GM21529 (cell line): Measurements from ENCODE around the gene OXA1L.
"Not testable (repeated sequence)": the region's sequence is repeated elsewhere in the genome, so short reads cannot be mapped to it uniquely, and the experiment has no call there.

Experiments used
- ATAC-seq: cut with Tn5 transposase; IDR thresholded peaks from one replicate; pipeline ENCODE4 v1.9.1; 2021; ENCODE audit not compliant: unreplicated experiment

Gene OXA1L

DNA sequence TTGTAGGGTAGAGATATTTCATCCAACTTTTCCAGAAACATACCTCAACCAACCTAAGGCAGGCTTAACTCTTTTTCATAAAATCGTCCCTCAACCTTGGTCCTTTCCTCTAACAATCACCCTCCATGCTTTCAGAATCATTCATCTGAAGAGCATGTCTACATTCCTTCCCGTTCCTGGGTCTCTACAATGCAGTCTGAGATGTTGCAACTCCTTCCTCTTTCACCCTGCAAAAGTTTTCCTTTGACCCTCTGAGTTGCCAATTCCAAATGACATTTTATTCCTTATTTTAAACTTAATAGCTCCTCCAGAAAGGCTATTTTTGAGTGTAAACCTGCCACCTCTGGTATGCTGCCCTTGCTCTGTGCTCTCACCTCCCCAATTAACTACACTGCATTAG is 32.0 kb downstream of the OXA1L start:
- no peak for ATAC-seq

DNA sequence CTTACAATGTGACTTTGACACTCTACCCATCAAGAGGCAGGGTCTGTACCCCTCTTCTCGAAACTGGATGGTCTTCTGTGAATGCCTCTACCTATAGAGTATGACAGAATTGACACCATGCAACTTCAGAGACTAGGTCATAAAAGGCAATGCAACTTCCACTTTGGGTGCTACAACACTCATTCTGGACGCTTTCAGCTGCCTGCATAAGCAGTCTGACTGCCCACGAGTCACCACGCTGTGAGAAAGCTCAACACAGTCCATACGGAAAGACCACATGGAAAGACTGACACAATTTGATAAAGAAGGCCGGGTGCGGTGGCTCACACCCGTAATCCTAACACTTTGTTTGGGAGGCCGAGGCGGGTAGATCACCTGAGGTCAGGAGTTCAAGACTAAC is 33.9 kb downstream of the OXA1L start:
- no peak for ATAC-seq

DNA sequence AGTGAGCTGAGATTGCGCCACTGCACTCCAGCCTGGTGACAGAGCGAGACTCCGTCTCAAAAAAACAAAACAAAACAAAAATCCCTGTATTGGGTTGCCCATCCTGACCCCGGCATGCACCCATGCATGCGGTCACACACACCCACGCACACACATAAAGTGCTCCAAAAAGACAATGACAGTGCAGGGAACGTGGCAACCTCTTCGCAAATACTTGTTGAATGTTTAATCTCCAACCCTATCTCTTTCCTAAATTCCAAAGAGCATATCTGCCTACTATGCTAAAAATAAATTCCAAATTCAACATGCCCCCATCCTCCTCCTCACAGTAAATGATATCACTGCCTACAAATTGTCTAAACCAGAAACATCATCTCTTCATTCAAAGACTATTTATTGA is 35.2 kb downstream of the OXA1L start:
- ATAC-seq, result no peak

DNA sequence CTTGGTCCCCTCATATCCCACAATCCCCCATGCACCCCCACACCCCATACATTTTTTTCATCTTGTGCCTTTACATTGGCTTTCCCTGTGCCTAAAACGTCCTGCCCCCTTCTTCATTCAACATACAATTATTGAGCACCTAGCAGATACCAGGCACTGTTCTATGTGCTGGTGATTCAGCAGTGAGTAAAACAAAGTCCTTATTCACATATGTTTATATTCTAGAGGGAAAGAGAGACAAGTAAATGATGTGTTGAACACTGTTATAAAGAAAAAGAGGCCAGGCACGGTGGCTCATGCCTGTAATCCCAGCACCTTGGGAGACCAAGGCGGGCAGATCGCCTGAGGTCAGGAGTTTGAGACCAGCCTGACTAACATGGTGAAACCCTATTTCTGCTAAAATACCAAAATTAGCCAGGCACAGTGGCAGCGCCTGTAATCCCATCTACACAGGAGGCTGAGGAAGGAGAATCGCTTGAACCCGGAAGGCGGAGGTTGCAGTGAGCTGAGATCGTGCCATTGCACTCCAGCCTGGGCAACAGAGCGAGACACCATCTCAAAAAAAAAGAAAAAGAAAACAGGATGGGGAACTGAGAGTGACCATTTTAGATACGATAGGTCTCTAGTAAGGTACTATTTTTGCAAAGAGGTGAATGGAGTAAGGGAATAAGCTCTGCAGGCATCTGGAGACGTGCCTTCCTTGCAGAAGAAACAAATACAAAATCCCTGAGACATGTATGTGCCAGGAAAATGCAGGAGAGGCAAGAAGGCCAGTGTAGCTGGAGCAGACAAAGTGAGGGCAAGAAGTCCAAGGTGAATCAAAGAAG is 36.6 kb downstream of the OXA1L start:
- peak; percentile 67 for ATAC-seq

DNA sequence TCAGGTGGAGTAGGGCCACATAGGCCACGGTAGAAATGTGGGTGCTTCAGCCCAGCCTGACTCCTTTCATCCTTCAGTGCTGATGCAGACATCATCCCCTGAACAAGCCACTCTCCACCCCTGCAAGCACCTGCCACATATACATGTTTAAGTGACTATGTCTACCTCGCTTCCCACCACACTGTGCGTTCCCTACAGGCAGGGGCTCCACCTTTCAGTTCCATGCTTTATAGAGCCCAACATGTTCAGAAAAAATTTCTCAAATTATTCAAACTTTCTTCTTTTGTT is 37.1 kb downstream of the OXA1L start:
- ATAC-seq, result peak; percentile 42

DNA sequence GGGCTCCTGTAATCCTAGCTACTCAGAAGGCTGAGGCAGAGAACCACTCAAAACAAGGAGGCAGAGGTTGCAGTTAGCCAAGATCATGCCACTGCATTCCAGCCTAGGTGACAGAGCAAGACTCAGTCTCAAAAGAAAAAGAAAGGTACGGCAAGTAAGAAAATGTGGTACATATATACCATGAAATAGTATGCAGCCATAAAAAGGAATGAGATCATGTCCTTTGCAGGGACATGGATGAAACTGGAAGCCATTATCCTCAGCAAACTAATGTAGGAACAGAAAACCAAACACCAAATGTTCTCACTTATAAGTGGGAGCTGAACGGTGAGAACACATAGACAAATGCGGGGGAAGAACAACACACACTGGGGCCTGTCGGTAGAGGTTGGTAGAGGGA is 38.7 kb downstream of the OXA1L start:
- ATAC-seq, result not testable (repeated sequence)

DNA sequence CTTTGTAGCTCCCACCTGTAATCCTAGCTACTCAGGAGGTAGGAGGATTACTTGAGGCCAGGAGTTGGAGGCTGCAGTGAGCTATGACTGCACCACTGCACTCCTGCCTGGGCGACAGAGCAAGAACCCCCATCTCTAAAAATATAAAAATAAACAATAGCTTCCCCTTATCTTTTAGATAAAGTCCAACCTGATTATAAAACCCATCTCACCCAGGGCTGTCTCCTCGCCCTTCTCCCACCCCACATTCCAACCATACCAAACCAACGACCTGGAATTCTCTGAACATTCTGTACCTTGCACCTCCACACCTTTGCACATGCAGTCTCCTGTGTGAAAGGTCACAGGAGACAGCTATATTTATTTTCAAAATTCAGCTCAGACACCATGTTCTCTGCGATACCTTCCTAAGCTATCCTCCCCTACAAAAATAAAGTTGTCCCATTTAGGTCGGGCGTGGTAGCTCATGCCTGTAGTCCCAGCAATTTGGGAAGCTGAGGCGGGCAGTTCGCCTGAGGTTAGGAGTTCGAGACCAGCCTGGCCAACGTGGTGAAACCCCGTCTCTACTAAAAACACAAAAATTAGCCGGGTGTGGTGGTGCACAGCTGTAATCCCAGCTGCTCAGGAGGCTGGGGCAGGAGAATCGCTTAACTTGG is 41.1 kb downstream of the OXA1L start:
- no peak for ATAC-seq

DNA sequence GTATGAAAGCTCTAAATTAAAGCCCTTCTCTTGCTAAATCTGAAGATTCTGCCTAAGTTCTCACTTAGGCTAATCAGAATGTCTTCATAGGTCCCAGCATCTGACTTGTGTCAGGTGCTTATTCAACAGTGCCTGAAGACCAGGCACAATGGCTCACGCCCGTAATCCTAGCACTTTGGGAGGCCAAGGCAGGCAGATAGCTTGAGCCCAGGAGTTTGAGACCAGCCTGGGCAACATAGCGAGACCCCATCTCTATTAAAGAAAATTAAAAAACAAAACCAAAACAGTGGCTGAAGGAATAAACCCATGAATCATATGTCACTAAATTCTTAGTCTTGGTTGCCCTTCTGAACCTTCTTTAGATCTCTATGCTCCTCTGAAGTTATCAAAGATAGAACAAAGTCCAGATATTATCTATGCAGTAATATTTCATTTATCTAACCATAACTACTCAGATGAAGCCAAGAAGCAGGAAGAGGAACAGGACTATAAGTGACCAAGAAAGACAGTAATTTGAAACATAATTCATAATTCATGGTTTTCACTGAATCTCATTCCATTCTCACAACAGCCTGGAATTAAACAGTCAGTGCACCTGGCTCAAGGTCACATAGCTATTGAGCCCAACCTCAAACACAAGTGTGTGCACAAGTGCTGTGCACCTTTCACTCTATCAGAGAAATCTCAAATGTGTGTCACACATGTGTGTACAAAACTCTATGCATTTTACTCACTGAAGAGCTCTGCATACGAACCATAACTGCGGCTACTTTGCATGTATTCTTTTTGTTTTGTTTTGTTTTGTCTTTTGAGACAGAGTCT is 42.1 kb downstream of the OXA1L start:
- ATAC-seq, result no peak

DNA sequence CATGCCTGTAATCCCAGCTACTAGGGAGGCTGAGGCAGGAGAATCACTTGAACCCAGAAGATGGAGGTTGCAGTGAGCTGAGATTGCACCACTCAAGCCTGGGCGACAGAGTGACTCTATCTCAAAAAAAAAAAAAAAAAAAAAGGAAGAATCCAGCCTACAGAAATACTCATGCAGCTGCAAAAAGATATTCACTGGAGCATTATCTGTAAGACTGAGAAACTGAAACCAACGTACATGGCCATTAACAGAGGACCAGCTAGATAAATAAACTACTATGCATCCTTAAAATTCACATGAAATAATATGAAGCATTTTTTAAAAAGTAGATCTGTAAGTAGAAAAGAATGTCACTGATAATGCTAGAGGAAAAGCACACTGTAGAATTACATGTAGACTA is 45.2 kb downstream of the OXA1L start:
- ATAC-seq, result no peak

DNA sequence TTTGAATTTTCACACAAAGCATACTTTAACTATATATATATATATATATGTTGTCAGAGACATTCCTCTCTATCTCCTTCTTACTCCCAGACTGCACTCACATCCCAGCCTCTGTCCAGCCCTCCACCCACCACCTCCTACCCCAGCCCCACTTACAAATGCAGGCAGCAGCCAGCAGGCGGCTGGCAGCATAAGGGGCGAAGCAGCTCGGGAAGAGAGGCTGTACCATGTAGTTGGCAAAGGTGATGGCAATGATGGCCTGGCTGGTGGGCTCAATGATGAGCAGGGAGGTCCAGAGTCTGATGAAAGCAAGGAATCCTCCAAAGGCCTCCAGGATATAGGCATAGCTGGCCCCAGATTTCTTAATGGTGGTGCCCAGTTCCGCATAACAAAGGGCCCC is 46.3 kb downstream of the OXA1L start:
- ATAC-seq, result no peak

DNA sequence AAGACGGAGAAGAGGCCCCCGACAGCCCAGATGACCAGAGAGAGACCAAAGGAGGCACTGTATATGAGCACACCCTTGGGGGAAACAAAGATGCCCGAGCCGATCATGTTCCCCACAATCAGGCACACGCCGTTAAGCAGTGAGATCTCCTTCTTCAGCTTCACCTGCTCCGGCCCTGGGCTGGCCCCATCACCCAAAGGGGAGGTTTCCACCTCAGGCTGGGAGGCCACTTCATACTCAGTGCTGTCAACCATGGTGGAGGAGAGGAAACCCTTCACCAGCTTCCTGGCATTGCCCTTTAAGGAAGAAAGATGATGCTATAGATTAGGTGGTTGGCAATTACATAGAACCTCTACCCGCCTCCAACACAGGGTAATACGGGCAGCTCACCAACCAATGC is 46.7 kb downstream of the OXA1L start:
- no peak for ATAC-seq

DNA sequence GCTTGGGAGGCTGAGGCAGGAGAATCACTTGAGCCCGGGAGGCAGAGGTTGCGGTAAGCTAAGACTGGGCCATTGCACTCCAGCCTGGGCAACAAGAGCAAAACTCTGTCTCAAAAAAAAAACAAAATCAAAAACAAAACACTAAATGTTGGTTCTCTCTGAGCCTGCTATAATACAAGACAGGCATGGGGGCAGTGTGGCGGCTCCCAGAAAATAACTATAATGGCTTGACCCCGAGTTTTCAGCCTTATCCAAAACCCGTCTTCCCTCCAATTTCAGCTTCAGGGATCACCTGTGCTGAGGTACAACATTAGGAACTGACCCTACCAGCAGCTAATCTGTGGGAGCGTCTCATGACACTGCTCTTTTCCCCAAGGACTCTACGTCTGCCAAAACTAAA is 47.9 kb downstream of the OXA1L start:
- no peak for ATAC-seq

DNA sequence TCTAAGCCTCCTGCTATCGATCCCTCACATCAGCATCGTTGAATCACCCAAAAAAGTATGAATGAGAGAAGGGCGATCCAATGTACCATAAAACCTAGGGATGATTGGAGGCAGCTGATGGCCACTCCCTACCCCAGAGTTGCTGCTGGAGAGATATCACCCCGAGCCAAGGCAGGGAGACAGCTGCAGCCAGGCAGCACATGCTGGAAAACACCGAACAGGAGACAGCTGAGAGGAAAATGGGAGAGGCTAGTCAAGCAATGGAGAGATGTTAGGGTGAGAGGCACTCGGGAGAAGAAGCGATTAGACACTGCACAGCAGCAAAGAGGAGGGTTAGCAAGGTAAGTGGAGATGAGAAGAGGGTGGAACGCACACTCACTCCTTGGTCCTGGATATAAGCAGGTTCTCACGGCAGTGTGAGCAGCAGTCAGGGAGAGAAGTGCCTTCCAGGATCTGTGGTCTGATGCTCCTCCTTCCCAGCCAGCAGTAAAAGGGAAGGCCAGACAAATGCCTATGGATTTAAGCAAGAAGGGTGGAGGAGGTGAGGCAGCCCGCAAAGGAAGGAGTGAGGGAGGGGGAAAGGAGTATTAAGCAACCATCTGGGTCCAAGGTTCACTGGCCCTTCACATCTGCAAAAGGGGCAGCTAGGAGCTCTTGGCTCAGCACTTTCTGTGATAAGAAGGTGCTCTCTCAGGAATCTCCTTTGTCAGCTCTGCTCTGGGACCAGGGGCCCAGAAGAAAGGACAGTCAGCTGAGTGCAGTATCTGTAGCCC is 48.6 kb downstream of the OXA1L start, which contains the start of gene SLC7A7:
SLC7A7 (minus strand) TSS at position 495 of the 773 bp plus-strand sequence. CDS start 2,037 bp downstream, outside the sequence.
- ATAC-seq, result no peak

DNA sequence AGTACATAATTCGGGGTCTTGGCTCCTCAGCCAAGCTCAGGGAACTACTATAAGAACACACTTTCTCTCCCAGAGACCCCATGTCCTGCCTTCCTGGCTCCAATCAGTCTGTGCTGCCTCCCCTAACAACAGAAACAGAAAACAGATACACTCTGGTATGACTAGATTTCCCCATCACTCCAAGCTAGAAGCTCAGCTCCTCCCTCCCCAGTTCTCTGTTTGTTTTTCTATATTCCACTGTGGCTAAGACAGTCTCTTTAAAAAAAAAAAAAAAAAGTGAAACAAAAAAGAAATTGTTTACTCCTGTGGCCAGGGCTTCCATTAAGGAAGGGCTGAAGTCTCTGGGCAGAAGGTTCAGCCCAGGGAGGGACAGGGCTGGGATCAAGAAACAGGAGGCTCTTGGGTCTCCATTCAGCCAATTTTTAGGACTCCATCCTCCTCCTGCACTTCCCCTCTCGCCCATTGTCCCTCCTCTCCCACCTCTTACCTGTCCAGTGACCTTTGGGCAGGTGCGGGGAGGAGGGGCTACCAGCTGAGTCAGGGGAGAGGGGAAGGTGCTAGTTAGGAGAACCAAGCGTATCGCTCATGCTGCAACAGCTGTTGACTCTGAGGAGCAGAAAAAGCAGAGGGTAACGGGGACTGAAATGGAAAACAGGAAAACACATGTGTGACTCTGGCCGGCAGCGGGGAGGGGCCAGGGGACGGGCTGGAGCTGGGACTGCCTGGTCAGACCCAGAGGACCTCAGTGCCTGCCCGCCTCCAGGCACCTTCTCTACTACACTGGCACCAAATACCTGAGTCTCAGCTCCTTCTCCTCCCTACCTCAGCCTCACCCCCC is 52.9 kb downstream of the OXA1L start:
- ATAC-seq, result peak; percentile 54

DNA sequence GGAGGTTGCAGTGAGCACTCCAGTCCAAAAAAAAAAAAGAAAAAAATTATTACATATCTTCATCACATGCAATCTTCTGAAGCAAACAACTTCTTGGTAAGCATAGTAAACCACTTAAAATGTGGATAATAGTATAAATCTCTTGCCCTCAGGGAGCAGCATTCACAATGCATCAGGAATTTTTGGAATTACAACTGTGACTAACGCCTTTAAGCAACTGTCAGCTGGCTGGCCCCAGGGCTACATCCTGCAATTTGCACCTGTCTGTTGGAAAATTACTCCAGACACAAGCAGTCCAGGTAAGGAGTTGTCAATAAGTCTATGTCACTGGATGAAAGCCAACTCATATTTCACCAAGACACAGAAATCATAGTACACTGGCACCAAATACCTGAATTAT is 54.2 kb downstream of the OXA1L start:
- ATAC-seq, result no peak

DNA sequence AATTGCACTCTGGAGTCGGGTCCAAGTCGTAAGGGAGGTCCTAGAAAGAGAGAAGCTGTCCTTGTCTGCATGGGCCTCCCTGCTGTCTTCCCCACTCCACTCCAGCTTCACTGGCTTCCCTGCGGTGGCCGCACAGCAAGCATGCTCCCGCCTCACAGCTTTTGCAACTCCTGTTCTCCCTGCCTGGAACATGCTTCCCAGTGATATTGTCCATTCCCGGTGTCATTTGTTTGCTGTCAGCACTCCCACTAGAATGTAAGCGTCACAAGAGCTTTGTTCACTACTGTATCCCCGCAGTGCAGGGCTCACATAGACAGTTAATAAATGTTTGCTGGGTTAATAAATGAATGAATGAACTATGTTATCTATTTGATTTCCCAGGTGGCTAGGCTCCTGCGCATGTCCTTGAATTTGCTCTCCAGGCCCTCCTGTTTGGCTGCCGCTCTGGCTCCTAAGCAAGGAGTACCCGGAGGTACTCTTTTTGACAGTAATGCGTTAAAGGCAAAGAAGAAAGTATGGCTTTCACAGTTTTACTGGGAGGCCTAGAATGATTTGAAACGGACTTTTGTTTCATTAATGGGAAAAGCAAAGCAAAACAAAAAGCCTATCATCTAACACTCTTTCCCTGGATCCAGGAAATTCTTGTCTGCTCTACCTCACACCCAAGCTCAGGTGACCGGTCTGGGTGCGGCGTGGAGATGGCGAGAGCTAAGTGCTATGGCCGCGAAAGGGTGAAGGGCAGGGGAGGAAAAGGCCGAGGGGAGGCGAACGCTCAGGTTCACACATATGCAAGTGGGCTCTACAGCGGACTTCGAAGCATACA is 54.9 kb downstream of the OXA1L start:
- ATAC-seq, result no peak

DNA sequence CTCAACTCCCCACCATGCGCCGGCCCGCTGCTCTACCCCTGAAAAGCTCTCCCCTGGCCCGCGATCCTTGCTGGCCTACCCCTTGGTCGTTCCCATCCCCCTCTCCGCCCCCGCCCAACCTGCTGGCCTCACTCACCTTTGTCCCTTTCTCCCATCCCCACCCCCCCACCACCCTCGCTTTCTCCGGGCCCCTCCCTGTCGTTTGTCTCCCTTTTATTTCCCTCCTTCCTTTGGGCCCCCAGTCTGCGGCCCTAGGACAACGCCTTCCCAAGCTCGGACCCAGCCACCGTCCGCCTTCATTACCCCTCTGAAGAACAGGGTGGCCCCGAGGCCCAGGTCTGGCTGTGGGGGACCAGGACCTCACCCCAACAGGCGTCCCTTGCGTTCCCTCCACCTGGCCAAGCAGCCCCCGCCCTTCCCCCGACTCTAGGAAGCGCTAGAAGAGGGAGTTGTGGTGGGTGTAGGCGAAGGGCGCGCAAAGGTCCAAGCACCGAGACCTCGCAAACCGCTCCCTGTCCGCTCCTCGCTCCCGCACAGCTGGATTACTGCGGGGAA is 55.6 kb downstream of the OXA1L start:
- ATAC-seq, result no peak
